GM18519 (cell line): ENCODE measurements around the gene CLDN10.

Experiments used
- ATAC-seq: cut with Tn5 transposase; IDR thresholded peaks from one replicate; pipeline ENCODE4 v1.9.1; 2021; ENCODE audit warnings: mild to moderate bottlenecking, moderate library complexity; ENCODE audit not compliant: unreplicated experiment, low FRiP score

Gene CLDN10

DNA sequence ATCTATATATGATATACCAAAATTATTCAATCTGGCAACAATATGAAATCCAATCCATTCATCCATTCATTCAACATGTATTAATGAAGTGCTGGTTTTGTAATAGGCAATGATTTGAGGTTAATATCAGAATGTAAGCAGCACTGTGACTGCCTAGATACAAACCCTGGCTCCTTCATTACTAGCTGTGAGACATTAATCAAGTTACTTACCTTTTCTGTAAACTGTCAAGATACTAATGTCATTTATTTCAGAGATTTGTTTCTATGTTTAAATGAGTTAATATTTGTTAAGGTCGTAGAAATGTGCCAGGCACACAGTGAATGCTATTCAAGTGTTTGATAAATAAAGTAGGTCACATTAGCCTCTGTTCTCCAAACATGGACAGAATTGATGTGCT, 40.9 kb downstream of the CLDN10 start:
- ATAC-seq = no peak

DNA sequence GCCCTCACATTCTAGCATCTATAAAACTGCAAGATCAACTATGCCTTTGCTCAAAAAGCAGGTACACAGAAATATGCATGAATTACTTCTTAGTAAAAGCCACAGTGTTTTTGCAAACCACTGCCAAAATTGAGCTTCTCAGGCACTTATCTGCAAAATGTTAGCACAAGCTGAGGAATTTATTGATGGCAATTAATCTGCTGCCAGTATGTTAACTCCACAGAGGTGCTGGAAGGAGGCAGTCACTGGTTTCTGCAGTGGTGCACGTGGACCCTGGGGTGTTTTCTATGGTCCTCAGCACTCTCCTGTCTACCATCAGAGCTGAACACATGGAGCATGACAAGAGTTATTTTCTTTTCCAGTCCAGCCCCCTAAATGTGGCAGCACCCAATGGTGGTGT, 44.2 kb downstream of the CLDN10 start:
- ATAC-seq = no peak

DNA sequence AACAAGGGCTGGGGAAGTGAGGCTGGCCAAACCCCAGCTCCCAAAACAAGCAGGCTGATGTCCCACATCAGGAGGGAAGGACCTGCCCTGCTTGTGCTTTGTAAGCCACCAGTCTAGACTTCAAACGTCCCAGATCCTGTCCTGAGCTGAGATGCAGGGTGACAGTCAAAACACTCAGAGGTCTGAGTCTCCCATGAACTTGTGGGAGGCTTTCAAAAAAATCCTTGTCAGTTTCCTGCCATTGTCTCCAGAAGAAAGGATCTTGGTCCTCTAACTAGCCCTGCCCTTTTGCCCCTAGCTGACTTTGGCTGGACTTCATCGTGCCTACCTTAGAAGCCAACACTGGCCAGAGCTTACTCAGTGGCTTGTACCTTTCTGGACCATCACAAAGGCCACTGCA, 48.7 kb downstream of the CLDN10 start:
- ATAC-seq = no peak

DNA sequence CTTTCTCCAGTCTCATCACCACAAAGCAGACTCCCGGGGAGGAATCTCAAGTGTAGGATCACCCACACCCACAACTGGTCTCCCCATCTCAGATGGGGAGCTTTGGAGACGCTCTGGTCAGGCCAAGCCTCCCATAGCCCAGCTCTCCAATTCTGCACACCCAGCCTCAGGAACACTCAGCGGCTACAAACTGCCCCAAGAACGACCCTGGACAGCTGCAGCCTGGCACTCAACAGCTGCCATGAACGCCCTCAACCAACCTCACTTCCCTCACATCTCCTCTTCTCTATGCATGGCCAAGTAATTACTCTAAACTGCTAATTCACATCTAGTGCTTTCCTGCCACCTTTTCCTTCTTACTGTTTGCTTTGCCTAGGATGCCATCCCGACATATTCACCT, 49.4 kb downstream of the CLDN10 start:
- ATAC-seq = no peak

GRCh38 chr13:95603887-95604555, 51.5 kb downstream of the CLDN10 start:
- ATAC-seq = no peak

DNA sequence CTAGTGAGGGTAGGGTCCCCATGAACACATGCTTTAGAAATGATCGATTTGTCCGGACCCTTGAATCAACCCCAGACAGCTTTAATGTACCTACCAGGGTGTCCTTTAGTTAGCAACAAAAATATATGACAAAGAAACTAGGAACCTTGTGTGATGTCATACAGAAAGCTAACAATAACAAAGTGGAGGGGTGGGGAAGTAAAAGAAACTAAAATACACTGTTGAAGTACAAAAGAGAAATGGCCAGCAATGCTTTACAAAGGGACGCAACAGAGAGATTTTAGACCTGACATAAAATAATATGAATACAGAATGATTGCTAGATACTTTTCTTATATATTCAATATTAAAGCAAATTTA, 52.0 kb downstream of the CLDN10 start:
- no peak for ATAC-seq

- no peak for ATAC-seq
Observed at GRCh38 chr13:95605448-95606125, 53.1 kb downstream of the CLDN10 start.

DNA sequence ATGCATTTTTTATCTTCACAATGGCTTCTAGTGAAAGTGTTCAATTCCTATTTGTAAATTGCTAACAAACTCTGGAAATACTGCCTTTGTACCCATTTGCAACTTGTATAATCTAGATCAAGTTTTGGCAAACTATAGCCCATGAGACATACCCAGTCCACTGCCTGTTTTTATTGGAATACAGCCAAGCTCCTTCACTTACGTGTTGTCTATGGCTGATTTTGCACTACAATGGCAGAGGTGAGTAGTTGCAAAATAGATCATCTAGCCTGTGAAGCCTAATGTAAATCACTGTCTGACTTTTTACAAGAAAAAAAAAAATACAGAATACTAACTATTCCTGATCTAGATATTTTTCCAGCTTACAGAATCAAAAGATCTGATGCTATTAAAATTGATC, 54.8 kb downstream of the CLDN10 start:
- no peak for ATAC-seq

GRCh38 chr13:95608640-95609323, 56.3 kb downstream of the CLDN10 start:
- ATAC-seq = no peak

DNA sequence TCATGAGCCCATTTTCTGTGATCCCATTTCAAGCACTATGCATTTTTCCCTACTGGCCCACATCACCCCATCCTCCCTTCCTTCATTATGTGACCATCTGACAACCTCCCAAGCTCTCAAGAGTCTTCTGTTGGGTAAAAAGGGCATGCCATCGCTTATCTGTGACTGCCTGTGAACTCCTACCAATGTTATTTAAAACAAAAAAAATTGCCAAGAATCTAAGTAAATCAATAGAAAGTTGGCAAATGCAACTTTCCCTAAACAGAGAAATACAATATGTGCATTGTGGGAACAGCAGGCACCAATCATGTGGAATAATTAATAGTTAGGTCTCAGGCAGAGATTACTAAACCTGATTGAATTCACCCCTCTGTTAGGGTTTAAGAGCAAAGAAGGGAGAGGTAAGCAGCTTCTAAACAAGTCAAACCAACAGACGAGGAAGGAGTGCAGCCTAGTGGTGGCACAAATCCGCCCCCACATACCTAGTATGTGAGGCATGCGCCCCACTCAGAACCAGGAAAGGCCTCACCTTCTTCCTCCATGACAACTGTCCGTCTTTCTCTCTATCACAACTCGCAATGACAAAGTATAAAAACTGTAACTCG, 62.2 kb downstream of the CLDN10 start:
- no peak for ATAC-seq

DNA sequence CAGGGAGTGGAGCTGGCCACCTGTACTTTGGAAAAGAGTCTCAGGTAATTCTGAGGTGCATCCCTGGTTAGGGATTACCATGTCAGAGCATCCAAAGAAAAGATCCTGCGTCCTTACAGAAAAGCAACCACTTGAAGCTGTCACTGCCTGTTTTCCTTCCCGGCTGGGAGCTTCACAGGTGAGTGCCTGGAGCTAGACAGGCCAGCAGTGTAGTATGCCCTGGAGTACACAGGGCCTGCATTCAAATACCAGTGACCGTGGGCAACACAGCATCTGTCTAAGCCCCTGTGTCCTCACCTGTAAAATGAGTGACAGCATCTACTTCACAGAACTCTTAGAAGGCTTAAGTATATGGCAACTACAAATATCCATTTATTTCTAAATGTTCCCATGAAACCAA, 63.0 kb downstream of the CLDN10 start:
- no peak for ATAC-seq

DNA sequence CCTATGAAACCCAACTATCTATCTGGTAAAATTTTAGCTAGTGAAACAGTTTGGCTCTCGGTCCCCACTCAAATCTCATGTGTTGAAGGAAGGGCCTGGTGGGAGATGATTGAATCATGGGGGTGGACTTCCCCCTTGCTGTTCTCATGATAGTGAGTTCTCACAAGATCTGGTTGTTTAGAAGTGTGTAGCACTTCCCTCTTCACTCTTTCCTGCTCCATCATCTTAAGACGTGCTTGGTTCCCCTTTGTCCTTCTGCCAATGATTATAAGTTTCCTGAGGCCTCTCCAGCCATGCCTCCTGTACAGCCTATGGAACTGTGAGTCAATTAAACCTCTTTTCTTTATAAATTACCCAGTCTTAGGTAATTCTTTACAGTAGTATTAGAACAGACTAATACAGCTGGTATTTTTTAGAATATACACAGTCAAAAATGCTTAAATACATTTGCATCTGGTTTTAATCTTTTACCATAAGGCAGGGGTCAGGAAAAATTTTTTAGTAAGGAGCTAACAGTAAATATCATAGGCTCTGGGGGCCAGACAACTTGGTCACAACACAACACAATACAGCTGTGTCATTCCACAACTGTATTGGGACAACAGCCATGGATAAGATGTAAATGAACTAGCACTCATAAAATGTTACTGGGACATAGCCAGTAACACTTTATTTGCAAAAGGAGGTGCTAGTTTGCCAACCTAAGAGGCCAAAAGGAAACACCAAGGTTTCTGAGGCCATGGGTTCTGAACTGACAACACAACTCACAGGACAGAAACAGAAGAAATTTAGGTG, 67.7 kb downstream of the CLDN10 start:
- no peak for ATAC-seq

DNA sequence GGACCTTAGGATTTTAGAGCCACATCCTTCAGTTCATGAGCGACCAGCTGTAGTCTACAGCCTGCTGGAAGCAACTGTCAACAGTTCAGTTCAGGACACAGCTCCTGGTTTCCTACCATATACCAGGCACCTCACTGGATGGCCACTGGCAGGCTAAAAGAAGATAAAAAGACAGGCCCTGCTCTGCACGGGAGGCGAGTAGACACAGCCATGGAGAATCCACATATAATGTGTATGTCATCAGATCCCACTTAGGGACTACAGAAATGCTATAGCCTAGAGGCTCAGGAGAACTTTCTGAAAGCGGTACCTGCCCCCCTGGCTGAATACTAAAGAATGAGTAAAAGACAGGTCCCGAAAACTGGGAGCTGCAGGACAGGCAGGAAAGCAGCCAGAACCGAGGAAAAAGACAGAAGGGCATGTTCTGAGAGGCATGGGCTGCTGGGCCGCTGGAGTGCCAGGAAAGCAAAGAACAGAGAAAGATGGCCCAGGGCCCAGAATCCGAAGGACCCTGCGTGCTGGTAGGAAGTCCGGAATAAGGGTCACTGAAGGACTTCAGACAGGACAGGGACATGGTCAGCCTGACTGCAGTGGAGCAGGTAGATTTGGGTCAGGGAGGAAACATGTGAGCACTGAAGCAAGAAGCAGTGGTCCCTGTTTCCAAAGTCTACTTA, 68.4 kb downstream of the CLDN10 start:
- ATAC-seq = no peak

GRCh38 chr13:95623141-95623540, 70.6 kb downstream of the CLDN10 start:
- ATAC-seq = no peak

- no peak for ATAC-seq
Observed at GRCh38 chr13:95624020-95624419, 71.5 kb downstream of the CLDN10 start.

DNA sequence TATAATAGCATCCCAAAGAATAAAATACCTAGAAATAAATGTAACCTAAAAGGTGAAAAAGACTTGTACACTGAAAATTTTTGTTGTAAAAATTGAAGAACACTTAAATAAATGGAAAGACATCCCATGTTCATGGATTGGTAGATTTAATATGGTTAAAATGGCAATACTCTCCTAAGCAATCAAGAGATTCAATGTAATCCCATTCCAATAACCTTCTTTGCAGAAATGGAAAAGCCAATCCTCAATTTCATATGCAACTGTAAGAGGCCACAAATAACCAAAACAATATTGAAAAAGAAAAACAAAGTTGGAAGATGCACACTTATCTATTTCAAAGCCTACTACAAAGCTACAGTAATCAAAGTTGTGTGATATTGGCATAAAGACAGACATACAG, 74.2 kb downstream of the CLDN10 start:
- ATAC-seq = no peak

DNA sequence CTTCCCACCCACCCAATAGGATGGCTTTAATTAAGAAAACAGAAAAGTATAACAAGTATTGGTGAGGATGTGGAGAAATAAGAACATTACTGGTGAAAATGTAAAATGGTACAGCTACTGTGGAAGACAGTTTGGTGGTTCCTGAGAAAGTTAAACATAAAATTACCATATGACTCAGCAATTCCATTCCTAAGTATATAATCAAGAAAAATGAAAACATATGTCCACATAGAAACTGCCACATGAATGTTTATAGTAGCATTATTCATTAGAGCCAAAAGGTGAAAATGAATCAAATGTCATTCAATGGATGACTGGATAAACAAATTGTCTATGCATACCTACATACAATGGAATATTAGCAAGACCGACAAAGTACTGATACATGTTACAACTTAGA, 75.1 kb downstream of the CLDN10 start:
- ATAC-seq = no peak

DNA sequence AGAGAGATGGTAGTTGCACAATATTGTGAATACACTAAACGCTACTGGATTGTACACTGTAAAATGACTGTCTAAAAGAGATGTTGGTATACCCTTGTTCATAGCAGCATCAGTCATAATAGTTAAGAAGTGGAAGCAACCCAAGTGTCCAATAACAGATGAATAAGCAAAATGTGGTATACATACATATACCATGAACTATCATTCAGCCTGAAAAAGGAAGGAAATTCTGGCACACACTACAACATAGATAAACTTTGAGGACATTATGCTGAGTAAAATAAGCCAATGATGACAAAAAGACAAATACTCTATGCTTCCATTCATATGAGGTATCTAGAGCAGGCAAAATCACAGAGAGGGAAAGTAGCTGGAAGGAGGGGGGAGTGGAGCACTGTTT, 76.0 kb downstream of the CLDN10 start:
- no peak for ATAC-seq

DNA sequence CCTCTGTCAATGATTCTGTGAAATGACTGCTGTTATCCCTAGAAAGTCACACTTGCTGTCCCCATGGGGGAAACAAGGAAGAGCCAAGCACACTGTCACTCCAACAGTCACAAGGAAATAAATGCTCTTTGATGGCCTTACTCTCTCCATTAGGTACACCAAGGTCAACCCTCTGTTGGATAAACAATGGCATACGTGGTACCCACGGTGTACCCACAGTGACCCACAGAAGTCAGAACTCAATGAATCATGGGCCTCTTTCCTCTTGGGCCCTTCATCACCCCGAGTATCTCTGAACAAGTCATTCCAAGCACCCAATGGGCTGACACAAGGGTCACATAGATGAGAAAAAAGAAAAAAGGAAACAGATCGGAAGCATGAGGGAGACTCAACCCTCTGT, 76.6 kb downstream of the CLDN10 start:
- no peak for ATAC-seq
